HL-60 (cell line): ENCODE measurements around the gene GSN.

ENCODE experiments used
- CTCF ChIP-seq: IDR thresholded peaks from one replicate; pipeline ENCODE4 v1.5.1; 2011; ENCODE audit warnings: low read length, control low read depth, inconsistent platforms; ENCODE audit not compliant: insufficient read depth
- GABPA ChIP-seq: IDR thresholded peaks from 2 replicates; pipeline ENCODE4 v1.6.1; 2012; ENCODE audit warnings: low read depth
- POLR2AphosphoS5 ChIP-seq: IDR thresholded peaks from 2 replicates; pipeline ENCODE4 v1.6.1; 2012; ENCODE audit warnings: low read depth
- REST ChIP-seq: IDR thresholded peaks from 2 replicates; pipeline ENCODE4 v1.6.1; 2012; ENCODE audit warnings: low read depth; ENCODE audit not compliant: insufficient replicate concordance

- TF ChIP-seq REST, result no peak
- TF ChIP-seq CTCF, result no peak
- TF ChIP-seq POLR2AphosphoS5, result no peak
- no peak for TF ChIP-seq GABPA
These were observed 82.1 kb downstream of the GSN start for GRCh38 chr9:121350036-121350435.
